Panc1 (cell line): ENCODE results near the gene CDX1. TPM values are rescaled to one million over a fixed set of nuclear protein-coding genes. Genes with fewer than 3 reads are reported as not detected.

Experiments
- ATAC-seq: fragments of 200-7000 bp; cut with Tn5 transposase; 2 replicates; pipeline ENCODE4 v1.9.1; 2020; ENCODE audit warnings: mild to moderate bottlenecking, moderate library complexity
- BruUV-seq: library from RNA; stranded (reverse); fragments of 400-500 nt; replicated peaks from 2 replicates; lab custom pipeline; 2021; lab: Mats Ljungman, UMichigan
- CTCF ChIA-PET: fragments of 300-600 bp; sonication (Branson Sonifier 250); formaldehyde crosslinking; loops from one replicate; lab custom pipeline; 2022; ENCODE audit warnings: antibody characterized with exemption; lab: Charles Lee
- POLR2A ChIA-PET: fragments of 300-600 bp; sonication (Branson Sonifier 250); formaldehyde crosslinking; loops from one replicate; lab custom pipeline; 2022; ENCODE audit warnings: antibody characterized with exemption; lab: Charles Lee
- DNase-seq: peaks from one replicate; pipeline ENCODE4 v3.0.0-alpha.2; 2010; ENCODE audit warnings: low read depth, low spot score
- H3K27ac ChIP-seq: 2 replicates; pipeline ENCODE4 v1.5.1; 2011; ENCODE audit warnings: mild to moderate bottlenecking, low read length, inconsistent platforms
- H3K27me3 ChIP-seq: fragments of 200-500 bp; sonication (Bioruptor generic); 2 replicates; pipeline ENCODE4 v1.6.0; 2014; ENCODE audit warnings: low read length, inconsistent platforms; ENCODE audit not compliant: control insufficient read depth, insufficient read depth
- H3K36me3 ChIP-seq: fragments of 200-500 bp; sonication (Bioruptor generic); 2 replicates; pipeline ENCODE4 v1.5.1; 2014; ENCODE audit warnings: inconsistent platforms, mild to moderate bottlenecking, low read length, moderate library complexity; ENCODE audit not compliant: control insufficient read depth, insufficient read depth
- H3K4me1 ChIP-seq: 2 replicates; pipeline ENCODE4 v1.5.1; 2011; ENCODE audit warnings: inconsistent platforms, mild to moderate bottlenecking, low read length, moderate library complexity; ENCODE audit not compliant: control insufficient read depth, insufficient read depth
- H3K4me3 ChIP-seq, 2 experiments: 2 replicates each; pipeline ENCODE4 v1.5.1; 2011 to 2012; ENCODE audit warnings: low read depth in 2 of 2, low read length in 2 of 2, mild to moderate bottlenecking in 2 of 2, inconsistent platforms in 1 of 2, moderate library complexity in 1 of 2
- H3K9me3 ChIP-seq: fragments of 200-500 bp; sonication (Bioruptor generic); 2 replicates; pipeline ENCODE4 v1.5.1; 2014; ENCODE audit warnings: low read depth, mild to moderate bottlenecking, inconsistent platforms, low read length, moderate library complexity; ENCODE audit not compliant: control insufficient read depth, insufficient read depth
- CTCF ChIP-seq: fragments of 450-650 bp; IDR thresholded peaks from 2 replicates; pipeline ENCODE4 v1.5.1; 2017; ENCODE audit warnings: mild to moderate bottlenecking
- POLR2AphosphoS5 ChIP-seq: IDR thresholded peaks from 2 replicates; pipeline ENCODE4 v1.6.1; 2012; ENCODE audit warnings: mild to moderate bottlenecking, low read depth, low read length, moderate library complexity
- REST ChIP-seq, 2 experiments: IDR thresholded peaks; 2 replicates each; pipeline ENCODE4 v1.6.1; 2011 to 2012; ENCODE audit warnings: low read depth in 2 of 2, control low read depth in 1 of 2, low read length in 1 of 2, mild to moderate bottlenecking in 1 of 2, moderate library complexity in 1 of 2; ENCODE audit not compliant: insufficient read depth in 1 of 2
- SIN3A ChIP-seq: IDR thresholded peaks from 2 replicates; pipeline ENCODE4 v1.6.1; 2012; ENCODE audit warnings: low read depth, mild to moderate bottlenecking, low read length, moderate library complexity, borderline replicate concordance; ENCODE audit not compliant: insufficient read depth
- TCF7L2 ChIP-seq: IDR thresholded peaks from 2 replicates; pipeline ENCODE4 v1.6.1; 2011; ENCODE audit warnings: mild to moderate bottlenecking, low read depth, low read length, inconsistent platforms
- in situ Hi-C: cut with HindIII; loops from 2 replicates; pipeline ENCODE4 v1.10.0; 2016; ENCODE audit warnings: low sequenced_read_pairs, low pct_unique_long_range_greater_than_20kb
- intact Hi-C: fragments of 100-400 bp; cut with micrococcal nuclease; formaldehyde crosslinking; loops from one replicate; pipeline ENCODE4 v1.10.0; 2022; ENCODE audit not compliant: unreplicated experiment
- total RNA-seq: library from RNA; stranded (reverse); gene quantifications from one replicate; pipeline ENCODE4 v1.2.1, GENCODE V29; 2021; ENCODE audit not compliant: unreplicated experiment

The CDX1 gene
- total RNA-seq, 1 experiment from 2014 or later = not detected

- ATAC-seq (no peak), DNase-seq (no peak)
- in situ Hi-C loops = no loop called here
- POLR2A ChIA-PET = interaction anchor here (0.5 to 0.6 kb wide), 3 partner anchors 33 to 108 kb away, joined by 4 to 10 read pairs (median 9); no protein-coding TSS in a partner anchor
- no peak overlapping the region for H3K4me3 ChIP-seq
- TF ChIP-seq REST (IDR thresholded peaks at IDR 0.05; ENCODE audit: insufficient read depth in 1 of 2, low read depth in 2 of 2, low read length in 1 of 2) (no peak), CTCF (no peak), POLR2AphosphoS5 (no peak), TCF7L2 (no peak), SIN3A (no peak)
- no peaks in the 10 kb centered on the region for H3K9me3 ChIP-seq
- H3K27ac ChIP-seq = no peak overlapping the region
- no peaks in the 10 kb centered on the region for H3K36me3 ChIP-seq
- intact Hi-C loops = no loop called here
- CTCF ChIA-PET = no interaction called here
- BruUV-seq = no TSS peak
- peaks cover 7% of the 10 kb centered on the region for H3K4me1 ChIP-seq
- no peaks in the 10 kb centered on the region for H3K27me3 ChIP-seq
Measured at GRCh38 chr5:150118561-150119229, 47.9 kb upstream of the CDX1 start.

GRCh38 chr5:150119421-150120061 lies 47.0 kb upstream of the CDX1 start:
- Histone ChIP-seq H3K36me3 (no peaks in the 10 kb centered on the region), H3K4me1 (peaks cover 7% of the 10 kb centered on the region), H3K4me3 (no peak overlapping the region), H3K9me3 (no peaks in the 10 kb centered on the region), H3K27ac (no peak overlapping the region), H3K27me3 (no peaks in the 10 kb centered on the region)
- in situ Hi-C loops (no loop called here), intact Hi-C loops (no loop called here)
- DNase-seq = no peak
- TF ChIP-seq REST (IDR thresholded peaks at IDR 0.05; ENCODE audit: insufficient read depth in 1 of 2, low read depth in 2 of 2, low read length in 1 of 2) (no peak), TCF7L2 (no peak), POLR2AphosphoS5 (no peak), CTCF (no peak), SIN3A (no peak)
- CTCF ChIA-PET = no interaction called here
- POLR2A ChIA-PET = interaction anchor here (0.6 kb wide), 1 partner anchor 32 kb away, joined by 10 read pairs; no protein-coding TSS in a partner anchor
- no peak for ATAC-seq
- BruUV-seq = no TSS peak
